NCI-H69 (cell line): ENCODE results near the gene TMEM204.

Experiments
- DNase-seq: peaks from one replicate; lab custom pipeline; 2025; lab: John Stamatoyannopoulos, UW

TMEM204 gene

DNA sequence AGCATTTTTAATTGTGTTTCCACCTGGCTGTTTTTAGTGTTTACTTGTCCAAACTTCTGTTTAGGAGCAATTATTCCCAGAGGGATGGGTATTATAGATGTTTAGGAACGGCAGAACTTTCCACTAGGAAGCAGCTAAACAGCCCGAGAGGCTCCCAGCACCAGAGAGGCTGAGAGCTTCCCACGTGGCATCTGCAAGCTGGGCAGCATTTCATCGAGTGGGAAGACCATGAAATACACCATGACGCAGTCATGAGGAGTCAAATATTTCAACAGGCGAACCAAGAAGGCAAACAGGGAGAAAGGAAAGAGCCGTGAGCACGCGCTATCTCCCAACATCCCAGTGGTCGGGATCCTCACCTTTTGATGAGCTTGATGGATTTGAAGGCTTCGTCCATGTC is 24.1 kb downstream of the TMEM204 start:
- DNase-seq = no peak

DNA sequence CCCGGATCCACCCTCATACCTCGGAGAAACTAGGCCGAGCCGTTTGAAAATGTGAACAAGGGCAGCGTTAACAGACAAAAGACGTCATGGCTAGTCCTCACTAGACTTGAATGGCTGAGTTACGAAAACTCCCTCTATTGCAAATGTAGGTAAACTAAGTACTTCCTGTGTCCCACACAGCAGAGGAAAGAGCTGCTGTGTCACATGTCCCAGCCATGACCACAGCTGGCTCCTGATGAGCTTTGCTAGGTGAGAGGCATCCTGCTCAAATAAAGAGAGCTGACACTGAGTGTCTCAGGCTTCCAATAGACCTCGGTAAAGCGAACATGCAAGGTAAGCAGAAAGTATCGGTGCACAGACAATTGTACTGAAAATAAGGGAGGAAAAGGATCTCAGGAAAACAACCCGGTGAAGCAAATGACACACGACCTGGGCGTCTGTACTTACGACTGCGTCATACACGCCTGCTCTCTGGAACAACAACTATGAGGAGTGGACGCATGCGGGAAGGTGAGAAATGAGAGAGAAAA is 26.0 kb downstream of the TMEM204 start:
- DNase-seq = no peak

DNA sequence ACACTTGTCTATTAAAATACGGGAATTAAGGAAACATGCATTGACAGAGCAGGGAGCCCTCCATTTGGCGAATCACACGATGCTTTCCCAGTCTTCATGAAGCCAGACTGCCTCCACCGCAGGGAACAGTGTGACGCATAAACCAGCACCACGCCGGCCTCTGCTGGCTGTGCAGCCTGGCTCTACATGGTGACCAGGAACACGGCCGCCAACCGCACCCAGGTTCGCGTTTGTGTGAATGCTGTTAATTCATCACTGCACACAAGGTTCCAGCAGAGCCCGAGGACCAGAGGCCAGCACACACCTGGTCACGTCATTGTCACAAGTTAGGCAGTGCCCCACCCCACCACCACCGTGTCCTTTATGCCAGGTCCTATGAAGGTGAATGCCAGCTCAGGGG is 26.7 kb downstream of the TMEM204 start:
- no peak for DNase-seq

DNA sequence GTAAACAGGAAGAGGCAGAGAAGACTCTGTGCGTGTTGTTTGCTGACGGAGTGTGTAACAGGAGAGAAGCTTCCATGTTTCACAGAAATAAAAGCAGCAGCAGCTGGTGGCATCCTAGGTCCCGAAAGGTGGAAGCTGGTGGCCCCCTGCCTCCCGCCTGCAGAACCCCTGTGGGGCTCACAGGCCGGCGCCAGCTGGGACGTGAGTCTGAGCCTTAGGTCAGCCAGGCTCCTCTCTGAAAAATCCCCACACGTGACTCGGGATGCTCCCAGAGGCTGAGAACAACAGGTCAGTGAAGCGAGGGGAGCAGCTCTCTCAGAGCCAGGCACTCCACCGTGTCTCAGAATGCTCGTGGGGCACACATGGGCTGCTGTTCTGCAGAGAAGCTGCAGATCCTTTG is 27.4 kb downstream of the TMEM204 start:
- no peak for DNase-seq

DNA sequence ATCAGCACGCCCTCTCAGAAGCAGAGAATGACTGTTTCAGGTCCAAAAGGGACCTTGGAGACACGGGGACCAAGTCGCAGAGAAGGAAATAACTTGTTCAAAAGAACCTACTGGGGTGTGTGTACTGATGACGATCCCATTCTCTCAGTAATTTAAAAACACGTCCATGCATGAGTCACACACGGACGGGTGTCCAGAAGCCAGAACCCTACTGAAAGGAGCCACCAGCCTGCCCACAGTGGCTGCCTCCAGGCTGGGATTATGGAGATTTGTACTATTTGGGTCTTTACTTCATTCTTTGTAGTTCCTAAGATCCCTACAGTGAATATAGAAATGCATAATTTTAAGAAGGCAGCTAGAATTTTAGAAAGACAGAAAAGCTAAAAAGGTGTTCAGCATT is 27.8 kb downstream of the TMEM204 start:
- DNase-seq = no peak

DNA sequence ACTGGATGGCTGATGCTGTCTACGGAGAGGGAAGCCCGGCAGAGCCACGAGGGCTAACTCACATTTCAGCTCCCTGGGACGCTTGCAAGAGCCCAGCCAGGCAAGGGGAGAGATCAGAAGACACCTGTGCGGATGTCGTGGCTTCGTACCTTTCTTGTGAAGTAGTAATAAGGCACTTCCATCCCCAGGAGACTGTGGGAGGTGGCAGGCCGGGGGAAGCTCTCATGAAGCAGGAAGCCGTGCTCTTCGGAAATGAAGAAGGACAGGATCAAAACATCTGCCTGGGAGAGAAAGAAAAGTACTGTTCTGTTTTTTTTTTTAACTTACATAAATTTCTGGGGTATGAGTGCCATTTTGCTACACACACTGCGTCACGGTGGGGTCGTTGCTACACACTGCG is 28.4 kb downstream of the TMEM204 start:
- no peak for DNase-seq

DNA sequence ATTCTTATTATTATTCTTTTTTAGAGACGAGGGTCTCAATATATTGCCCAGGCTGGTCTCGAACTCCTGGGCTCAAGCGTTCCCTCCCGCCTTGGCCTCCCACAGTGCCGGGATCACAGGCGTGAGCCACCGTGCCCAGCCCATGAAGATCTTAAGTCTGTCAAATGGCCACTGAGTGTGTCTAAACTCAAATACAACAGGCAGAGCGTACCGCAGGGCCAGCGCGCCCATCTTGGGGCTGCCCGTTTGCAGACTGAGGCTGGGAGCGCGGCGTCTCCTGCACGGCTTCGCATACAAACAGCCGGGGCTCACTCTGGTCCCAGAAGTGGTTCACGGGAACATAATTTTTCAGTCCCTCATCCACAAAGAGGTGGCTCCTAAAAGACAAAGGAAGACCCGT is 30.3 kb downstream of the TMEM204 start:
- DNase-seq = no peak

DNA sequence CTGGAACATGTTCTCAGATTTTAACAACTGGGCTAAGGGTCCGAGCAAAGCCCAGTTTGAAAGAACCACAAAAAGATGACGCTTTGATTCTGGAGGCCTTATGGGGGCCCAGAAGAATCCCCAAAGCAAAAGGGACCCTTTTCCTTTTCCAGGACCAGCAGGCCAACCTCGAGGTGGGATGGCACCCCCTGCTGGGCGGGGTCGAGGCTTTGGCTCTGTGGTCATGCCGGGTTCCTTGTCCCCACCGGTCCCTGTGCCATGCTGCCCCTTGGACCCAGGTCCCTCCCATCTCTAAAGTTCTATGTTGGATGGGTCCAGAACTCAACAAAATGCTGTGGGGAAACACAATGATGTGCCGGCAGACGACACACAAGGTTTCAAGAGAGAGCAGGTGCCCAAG is 30.9 kb downstream of the TMEM204 start:
- DNase-seq = no peak

DNA sequence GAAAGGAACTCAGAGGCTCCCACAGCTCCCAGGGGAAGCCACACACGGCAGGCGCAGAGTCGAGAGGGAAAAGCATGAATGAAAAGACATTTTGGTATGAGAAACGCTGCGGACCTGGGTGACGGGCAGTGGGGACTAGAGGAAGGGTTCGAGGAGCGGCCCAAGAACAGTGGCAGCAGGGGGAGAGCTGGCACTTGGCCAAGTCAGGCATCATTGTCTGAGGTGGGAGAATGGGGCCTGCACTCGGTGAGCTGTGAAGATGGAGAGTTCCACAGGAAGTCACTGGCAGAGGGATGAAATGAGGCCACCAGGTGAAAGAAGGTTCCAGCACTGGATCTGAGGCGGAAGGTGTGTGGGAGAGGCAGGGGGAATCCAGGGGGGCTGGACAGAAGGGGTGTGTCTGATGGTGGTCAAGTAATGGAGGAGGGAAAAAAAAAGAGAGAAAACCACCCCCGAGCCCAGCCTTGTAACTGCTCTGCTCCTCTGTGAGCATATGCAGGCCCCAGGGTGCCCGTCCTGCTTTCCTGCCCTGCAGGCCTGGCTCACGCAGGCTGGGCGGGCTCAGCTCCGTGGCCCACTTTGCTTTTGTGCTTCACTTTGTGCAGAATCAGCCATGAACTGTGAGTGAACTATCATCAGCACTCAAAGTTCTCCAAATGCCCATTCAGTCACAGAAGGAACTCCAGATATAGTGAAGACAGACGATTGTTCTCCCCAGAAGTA is 31.8 kb downstream of the TMEM204 start:
- DNase-seq = no peak

DNA sequence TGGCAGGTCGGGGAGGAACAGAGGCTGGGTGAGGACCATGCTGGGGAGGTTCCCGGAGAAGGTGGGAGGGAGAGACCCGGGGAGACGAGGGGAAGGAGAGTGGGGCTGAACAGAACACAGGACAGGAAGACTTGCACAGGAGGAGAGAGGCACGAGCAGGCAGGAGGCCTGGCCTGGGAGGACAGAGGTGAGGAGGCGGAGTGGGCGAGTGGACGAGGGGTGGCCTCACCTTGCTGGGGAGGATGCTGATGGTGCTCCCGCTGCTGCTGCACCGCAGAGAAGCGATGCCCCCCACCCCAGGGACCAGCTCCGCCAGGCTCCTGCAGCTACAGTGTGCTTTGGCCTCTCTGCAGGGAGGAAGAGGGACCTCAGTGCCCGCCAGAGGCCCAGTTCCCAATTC is 34.5 kb downstream of the TMEM204 start:
- no peak for DNase-seq

DNA sequence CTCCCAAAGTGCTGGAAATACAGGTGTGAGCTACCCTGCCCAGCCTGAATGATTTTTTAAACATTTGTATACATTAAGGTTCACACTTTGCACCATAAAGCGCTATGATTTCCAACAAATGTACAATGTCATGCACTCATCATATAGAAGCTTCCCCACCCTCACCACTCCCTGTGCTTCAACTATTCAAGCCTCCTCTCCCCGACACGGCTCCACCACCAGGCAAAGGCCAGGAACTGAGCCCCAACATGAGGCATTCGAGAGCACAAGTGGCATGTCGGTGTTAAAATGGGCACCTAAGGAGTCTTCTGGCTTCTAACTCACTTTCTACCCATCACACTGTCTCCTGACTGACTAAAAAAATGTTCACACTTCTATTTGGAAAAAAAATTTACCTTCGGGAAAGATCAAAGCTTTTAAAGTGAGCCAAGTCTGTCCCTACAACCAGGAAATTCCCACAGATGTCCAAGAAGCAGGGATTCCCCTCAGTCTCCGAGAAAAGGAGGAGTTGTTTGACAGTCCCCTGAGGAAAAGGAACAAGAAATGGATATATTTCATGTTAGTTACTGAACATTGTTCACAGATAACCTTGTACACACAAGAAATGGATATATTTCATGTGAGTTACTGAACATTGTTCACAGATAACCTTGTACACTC is 37.7 kb downstream of the TMEM204 start:
- DNase-seq = no peak

DNA sequence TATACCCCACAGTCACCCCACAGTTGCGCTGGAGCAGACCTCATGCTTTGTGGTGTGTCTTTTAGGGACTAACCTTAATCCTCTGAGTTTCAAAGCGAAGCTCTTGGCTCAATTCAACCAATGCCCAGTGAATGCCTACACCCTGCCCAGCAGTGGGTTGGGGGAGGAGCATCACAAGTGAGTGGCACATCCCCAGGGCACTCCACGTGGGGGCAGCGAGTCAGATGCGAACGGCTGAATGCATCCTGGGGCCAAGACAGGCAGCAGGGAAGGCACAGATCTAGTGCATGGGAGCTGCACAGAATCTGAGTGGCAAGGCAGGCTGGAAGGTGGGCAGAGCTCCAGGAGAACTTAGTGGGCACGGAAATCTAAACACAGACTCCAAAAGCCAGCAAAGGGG is 39.2 kb downstream of the TMEM204 start:
- no peak for DNase-seq

DNA sequence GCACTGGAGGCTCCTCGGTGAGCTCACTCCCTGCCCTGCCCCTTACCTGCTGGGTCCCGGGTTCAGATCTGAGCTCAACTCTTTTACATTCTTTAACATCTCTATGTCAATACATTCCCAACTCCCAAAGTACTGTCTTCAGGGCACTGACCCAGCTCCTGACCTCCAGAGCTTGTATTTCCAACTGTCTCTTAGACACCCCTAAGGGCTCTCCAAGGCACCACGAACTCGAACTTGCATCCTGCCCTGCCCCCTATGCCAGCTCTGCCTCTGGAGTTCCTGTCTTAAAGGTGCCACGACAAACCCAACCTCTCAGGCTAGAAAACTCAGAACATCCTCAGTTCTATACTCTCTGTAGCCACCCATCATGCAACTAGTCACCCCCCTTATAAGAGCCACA is 39.8 kb downstream of the TMEM204 start:
- DNase-seq = no peak

DNA sequence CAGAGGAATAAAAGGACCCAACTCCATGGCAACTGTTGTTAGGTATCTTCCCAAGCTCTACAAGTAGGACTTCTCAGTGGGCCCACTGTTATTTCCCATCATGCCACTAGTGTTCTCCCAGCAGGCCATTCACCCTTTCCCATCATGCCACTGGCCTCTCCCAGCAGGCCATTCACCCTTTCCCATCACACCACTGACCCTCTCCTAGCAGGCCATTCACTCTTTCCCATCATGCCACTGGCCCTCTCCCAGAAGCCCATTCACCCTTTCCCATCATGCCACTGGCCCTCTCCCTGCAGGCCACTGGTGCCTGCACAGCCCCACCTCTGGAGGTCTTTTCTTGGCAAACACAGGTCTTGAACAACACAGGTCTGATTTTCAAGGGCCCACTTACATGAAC is 42.1 kb downstream of the TMEM204 start:
- DNase-seq = no peak

DNA sequence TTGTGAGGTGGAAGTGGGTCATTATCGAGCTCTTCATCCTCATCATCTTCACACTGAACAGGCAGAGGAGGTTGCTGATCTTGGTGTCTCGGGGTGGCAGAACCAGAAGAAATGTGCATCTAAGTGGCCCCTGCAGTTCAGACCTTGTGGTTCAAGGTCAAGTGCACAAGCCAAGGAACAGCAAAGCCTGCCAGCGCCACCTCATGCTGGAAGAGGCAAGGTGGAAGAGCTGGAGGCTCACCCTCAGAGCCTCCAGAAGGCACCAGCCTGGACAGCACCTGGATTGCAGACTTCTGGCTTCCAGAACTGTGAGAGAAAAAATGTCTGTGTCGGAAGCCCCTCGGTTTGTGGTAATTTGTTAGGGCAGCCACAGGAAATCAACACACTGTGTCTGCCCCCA is 45.7 kb downstream of the TMEM204 start:
- DNase-seq = no peak

DNA sequence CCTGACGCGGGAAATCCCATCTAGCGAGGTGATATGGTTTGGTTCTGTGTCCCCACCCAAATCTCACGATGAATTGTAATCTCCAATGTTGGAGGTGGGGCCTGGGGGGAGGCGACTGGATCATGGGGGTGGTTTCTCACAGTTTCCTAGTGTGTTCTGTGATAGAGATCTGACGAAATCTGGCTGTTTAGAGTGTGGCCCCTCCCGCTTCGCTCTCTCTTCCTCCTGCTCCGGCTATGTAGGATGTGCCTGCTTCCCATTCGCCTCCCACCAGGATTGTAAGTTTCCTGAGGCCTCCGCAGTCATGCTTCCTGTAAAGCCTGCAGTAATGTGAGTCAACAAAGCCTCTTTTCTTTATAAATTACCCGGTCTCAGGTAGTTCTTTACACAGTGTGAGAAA is 46.8 kb downstream of the TMEM204 start:
- DNase-seq = peak; percentile 81

DNA sequence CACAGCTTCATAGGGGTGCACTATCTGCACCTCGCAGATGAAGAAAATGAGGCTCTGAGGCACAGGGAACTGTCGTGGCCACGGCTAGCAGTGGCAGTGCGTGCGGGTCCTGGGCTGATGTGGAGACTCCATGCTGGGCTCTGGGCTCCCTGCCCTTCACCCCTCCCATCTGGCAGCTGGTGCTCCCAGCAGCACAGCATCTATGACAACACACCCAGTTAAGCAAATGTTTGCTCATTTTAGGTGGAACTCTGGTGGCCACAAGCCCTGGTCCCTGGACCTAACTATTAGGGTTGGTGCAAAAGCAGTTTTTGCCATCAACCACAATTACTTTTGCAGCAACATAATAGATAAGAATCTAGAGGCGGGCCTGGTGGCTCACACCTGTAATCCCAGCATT is 47.5 kb downstream of the TMEM204 start:
- DNase-seq = peak; percentile 96

DNA sequence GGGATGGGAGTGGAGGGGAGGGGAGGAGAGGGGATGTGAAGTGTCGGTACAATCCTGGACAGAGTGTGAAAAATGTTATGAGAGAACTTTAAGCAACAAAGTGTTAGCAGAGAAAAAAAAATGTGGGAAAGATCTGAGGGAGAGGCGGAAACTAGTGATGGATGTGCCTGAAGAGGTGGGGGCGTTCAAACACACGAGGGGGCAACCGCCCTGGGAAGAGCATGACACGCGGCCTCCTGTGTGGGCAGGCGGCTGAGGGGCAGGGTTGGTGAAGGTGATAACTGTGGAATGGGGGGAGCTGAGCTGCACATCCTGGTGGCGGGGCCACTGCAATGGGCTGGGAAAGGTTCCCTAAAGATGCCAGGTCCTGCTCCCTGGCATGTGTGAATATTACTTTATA is 48.3 kb downstream of the TMEM204 start:
- DNase-seq = no peak

DNA sequence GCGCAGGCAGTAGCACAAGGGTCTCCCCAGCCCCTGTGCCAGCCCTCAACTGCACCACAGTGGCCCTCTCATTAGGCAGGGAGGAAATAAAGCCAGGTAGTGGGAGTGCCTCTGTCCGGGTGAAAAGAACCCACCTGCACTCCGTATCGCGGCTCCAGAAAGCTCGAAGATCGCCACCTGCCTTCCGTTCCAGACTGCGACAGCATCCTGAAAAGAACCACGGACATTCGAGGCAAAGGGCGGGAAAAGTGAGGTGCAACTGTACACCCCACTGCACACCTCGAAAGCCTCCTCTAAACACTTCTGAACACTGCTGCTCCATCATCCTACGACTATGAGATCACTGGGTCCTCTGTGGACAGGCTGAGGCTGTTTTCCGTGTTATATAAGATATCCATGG is 49.7 kb downstream of the TMEM204 start:
- DNase-seq = no peak

DNA sequence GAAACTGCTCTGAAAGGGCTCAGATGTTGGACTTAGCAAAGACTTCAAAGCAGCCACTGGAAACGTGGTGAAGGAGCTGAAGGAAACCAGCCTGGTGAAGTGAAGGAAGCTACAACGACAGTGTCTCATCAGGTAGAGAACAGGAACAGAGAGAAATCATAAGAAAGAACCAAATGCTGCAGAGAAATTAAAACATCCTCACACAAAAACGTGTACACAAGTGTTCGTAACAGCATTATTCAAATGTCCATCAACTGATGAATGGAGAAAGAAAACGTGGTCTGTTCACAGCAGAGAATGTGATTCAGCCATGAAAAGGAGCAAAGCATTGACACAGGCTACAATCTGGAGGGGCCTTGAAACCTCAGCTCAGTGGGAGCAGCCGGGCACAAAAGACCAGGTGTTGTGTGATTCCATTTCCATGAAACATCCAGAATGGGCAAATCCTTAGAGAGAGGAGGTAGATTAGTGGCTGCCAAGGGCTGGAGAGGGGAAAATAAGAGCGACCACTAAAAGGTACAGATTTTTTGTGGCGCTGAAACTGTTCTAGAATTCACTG is 51.5 kb downstream of the TMEM204 start:
- peak; percentile 65 for DNase-seq

DNA sequence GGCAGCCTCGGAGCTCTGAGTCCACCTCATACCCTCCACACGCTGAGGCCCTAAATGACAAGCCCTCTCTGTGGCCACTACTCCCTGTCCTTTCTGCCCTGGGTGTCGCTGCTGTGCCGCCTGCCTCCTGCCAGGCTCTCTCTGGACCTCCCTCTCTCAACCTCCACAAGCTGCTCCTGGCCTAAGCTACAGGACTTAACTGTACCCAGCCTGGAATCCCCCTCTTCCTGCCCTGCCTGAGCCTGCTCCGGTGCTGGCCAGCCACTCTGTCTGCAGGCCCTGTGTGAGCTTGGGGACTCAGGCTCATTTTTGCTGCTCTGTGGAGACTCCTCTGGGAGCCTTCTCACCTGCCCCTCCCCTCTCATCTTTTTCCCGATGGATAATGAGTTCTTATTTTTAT is 56.9 kb downstream of the TMEM204 start:
- DNase-seq = no peak

DNA sequence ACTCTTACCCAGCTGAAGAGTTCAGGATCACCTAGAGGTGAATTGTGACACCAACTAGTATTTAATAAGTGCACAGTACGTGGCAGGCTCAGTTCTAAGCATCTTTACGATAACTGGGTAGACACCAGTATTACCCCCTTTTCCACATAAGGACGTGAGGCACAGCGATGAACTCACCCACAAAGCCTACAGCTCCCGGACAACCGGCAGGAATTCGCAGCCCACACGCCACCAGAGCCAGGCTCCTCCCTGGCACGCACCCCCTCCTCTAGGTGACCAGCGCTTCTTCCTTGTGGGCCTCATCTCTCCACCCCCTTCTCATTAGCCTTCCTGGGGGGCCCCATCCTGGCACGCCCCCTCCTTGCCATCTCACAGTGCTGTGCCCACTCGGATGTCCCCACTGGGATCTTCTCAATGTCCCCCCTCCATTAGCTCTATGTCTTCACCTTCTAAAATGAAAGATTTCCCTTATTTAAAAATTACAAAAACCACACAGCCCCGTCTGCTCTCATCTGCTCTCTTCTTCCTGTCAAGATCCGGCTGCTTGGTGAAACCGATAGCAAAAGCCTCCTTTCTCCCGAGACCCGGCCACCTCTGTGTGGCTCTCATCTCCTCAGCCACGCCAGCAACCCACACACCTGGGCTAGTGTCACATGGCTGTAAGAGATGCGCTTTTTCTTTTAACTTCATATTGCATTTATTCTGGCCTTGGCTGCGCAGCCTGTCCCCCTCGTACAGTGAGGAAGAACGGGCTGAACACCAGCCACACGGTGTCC is 57.7 kb downstream of the TMEM204 start:
- DNase-seq = no peak

DNA sequence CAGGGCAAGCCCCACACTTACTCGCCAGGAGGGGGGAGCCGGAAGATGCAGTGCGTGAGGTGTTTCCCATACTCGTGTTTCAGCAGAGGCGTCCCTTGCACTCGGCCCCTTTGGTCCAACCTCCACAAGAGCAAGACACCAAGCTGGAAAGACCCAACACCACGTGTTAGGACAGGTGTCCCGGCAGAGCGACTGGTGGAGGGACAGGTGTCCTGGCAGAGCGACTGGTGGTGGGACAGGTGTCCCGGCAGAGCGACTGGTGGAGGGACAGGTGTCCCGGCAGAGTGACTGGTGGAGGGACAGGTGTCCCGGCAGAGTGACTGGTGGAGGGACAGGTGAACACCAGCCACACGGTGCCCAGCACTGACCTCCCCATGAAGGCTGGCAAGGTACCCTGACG is 59.0 kb downstream of the TMEM204 start:
- DNase-seq = no peak
